Naive thymus-derived CD8-positive, alpha-beta T cell (primary cell): ENCODE results near the gene ZIC3. TPM values are rescaled to one million over a fixed set of nuclear protein-coding genes. Genes with fewer than 3 reads are reported as not detected.

ENCODE experiments used
- ATAC-seq, 2 donors: fragments of 150-1000 bp; cut with Tn5 transposase in 1 of 2; sonication (Bioruptor Pico), chemical (Tn5 transposase) in 1 of 2; 1 replicate in 1 of 2; 2 replicates in 1 of 2; pipeline ENCODE4 v1.10.0; 2021; ENCODE audit warnings: mild to moderate bottlenecking in 2 of 2, moderate library complexity in 2 of 2
- POLR2A ChIA-PET: fragments of 350-600 bp; sonication (Branson Sonifier 250); formaldehyde crosslinking; loops from one replicate; lab custom pipeline; 2021; ENCODE audit warnings: antibody characterized with exemption; lab: Charles Lee
- DNase-seq, 10 donors: peaks; one replicate each; pipeline versions ENCODE4 v3.0.0 to v3.0.0-alpha.2; 2020 to 2022
- H3K27ac Mint-ChIP-seq, 10 donors: one replicate each; pipeline ENCODE4 v1.8.0; 2020 to 2022; ENCODE audit warnings: mild to moderate bottlenecking in 10 of 10, mixed read lengths in 10 of 10, moderate library complexity in 4 of 10, inconsistent platforms in 1 of 10
- H3K27me3 Mint-ChIP-seq, 5 donors: one replicate each; pipeline ENCODE4 v1.8.0; 2021 to 2022; ENCODE audit warnings: mixed read lengths in 5 of 5
- H3K36me3 Mint-ChIP-seq, 3 donors: one replicate each; pipeline ENCODE4 v1.8.0; 2020 to 2022; ENCODE audit warnings: mixed read lengths in 3 of 3, mild to moderate bottlenecking in 2 of 3, inconsistent platforms in 1 of 3
- H3K4me1 Mint-ChIP-seq, 4 donors: one replicate each; pipeline ENCODE4 v1.8.0; 2021 to 2022; ENCODE audit warnings: mixed read lengths in 4 of 4
- H3K4me3 Mint-ChIP-seq, 10 donors: one replicate each; pipeline ENCODE4 v1.8.0; 2020 to 2022; ENCODE audit warnings: mild to moderate bottlenecking in 10 of 10, mixed read lengths in 10 of 10, moderate library complexity in 6 of 10, inconsistent platforms in 1 of 10
- H3K9me3 Mint-ChIP-seq, 9 donors: one replicate each; pipeline ENCODE4 v1.8.0; 2020 to 2022; ENCODE audit warnings: mixed read lengths in 9 of 9, mild to moderate bottlenecking in 3 of 9, inconsistent platforms in 1 of 9, moderate library complexity in 1 of 9
- polyA plus RNA-seq, 3 donors: library from polyadenylated mRNA; unstranded; fragments of 300-500 nt; fragmentation: Illumina TruSeq; gene quantifications; one replicate each; pipeline ENCODE4 v1.2.3, GENCODE V29; 2021
- total RNA-seq, 8 experiments: library from RNA in 2 of 8; stranded (reverse) in 2 of 8; gene quantifications; one replicate each; pipeline ENCODE4 v1.2.3 and lab custom pipeline; 2021 to 2026

Gene ZIC3
- total and polyA plus RNA-seq, 5 experiments from 2014 or later: not detected

DNA sequence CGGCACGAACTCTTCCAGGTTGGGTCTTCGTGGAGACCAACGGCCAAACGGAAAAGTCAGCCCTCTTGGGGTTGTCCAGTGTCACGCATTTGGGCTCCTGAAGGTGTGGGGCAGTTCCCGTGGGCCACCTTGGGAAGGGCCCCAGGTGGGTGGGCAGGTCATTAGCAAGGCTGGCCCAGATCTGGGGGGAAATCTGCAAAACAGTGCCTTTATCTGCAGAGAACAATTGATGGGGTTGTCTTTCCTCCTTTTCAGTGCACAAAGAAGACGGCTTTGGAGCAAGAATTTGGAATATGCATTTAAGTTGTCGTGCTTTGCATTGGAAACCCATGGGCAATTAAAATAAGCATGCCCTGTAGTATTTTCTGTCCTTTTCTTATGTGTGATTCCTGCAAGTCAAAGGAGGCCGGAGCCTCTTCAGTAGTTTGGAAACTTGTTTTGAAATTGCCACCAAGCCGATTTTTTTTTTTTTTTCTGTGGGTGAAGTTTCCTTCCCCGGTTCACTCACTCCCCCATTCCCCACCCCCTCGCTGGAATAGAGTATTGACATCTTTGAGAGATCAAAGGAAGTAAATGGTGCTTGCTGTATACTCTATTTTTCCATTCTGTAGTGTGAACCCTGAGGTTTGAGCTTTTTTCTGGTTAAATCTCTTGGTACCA, 9.8 kb downstream of the ZIC3 start:
- peaks cover 10 to 44% (median 26%) of the 10 kb centered on the region in 5 donors for H3K27me3 Mint-ChIP-seq

DNA sequence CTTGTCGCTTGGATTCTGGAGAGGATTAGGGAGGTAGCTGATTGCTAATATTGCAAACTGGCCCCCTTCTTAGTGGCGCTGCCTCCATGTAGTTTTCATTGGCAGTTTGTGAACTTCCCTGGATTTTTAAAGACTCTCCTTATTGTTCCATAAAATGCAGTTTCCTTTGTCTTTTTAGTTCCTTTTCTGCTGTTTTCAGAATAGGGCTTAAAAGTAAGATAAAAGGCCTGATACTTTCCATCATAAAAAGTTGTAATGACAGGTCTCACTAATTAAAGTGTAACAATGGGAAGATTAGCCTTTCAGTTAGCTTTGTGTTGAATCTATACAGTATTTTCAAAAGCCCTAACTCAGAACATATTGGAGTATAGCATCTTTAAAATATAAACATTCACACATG, 21.2 kb downstream of the ZIC3 start:
- H3K36me3 Mint-ChIP-seq: no peaks in the 10 kb centered on the region
- DNase-seq: no peak
- no peaks in the 10 kb centered on the region for H3K4me1 Mint-ChIP-seq
- POLR2A ChIA-PET: no interaction called here
- no peak overlapping the region for H3K27ac Mint-ChIP-seq
- H3K4me3 Mint-ChIP-seq: no peak overlapping the region
- ATAC-seq: no peak
- peaks cover under 1 to 20% (median 12%) of the 10 kb centered on the region in 5 donors for H3K27me3 Mint-ChIP-seq
- H3K9me3 Mint-ChIP-seq: no peaks in the 10 kb centered on the region

More for the DNA sequence above, 9.8 kb downstream of the ZIC3 start:
- H3K36me3 Mint-ChIP-seq: no peaks in the 10 kb centered on the region
- DNase-seq (no peak), ATAC-seq (no peak)
- H3K27ac Mint-ChIP-seq: no peak overlapping the region
- POLR2A ChIA-PET: no interaction called here
- no peak overlapping the region for H3K4me3 Mint-ChIP-seq
- peaks cover 0 to 11% (median 0%) of the 10 kb centered on the region in 9 donors for H3K9me3 Mint-ChIP-seq
- H3K4me1 Mint-ChIP-seq: no peaks in the 10 kb centered on the region

DNA sequence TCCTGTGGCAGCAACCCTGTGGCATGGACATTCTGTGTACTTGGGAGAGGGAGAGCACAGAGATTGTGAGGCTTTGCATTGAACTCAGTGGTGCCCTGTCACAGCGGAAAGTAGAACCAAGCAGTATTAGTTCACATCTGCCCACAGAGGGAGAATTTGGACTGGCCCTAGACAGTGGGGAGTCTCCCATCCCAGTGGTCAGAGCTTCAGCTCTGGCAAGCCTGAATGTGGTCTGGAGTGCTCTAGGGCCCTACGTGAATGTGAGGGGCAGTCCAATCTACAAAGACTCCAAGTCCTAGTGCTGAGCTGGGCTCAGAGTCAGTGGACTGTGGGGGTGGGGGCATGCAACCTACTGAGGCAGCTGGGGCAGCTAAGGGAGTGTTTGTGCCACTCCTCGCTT, 34.8 kb downstream of the ZIC3 start:
- Mint-ChIP-seq H3K27ac (no peak overlapping the region), H3K36me3 (no peaks in the 10 kb centered on the region), H3K4me1 (no peaks in the 10 kb centered on the region), H3K9me3 (peaks cover 0 to 6% (median 0%) of the 10 kb centered on the region in 9 donors), H3K4me3 (no peak overlapping the region), H3K27me3 (peaks cover 2 to 16% (median 3%) of the 10 kb centered on the region in 5 donors)
- POLR2A ChIA-PET: no interaction called here
- no peak for DNase-seq
- ATAC-seq: no peak
